Measurements from ENCODE around the gene DNAJC6.
"Not testable (repeated sequence)": the region's sequence is repeated elsewhere in the genome, so short reads cannot be mapped to it uniquely, and the experiment has no call there.

Gene DNAJC6

GRCh38 chr1:65435987-65436386, 126.6 kb downstream of the DNAJC6 start:
- DNase-seq, result no peak

GRCh38 chr1:65437616-65438015, 128.3 kb downstream of the DNAJC6 start:
- no peak for DNase-seq

- no peak for DNase-seq
These were observed 131.1 kb downstream of the DNAJC6 start for GRCh38 chr1:65440322-65440900.

- no peak for DNase-seq
These were observed 131.6 kb downstream of the DNAJC6 start for GRCh38 chr1:65440915-65441314.

- DNase-seq, result no peak
These were observed 132.1 kb downstream of the DNAJC6 start for GRCh38 chr1:65441464-65441863.

- DNase-seq, result no peak
These were observed 133.1 kb downstream of the DNAJC6 start for GRCh38 chr1:65442442-65442841.

GRCh38 chr1:65443647-65444046, 134.3 kb downstream of the DNAJC6 start:
- no peak for DNase-seq

GRCh38 chr1:65444128-65444640, 134.8 kb downstream of the DNAJC6 start:
- DNase-seq, result no peak

GRCh38 chr1:65445837-65446236, 136.5 kb downstream of the DNAJC6 start:
- no peak for DNase-seq

- DNase-seq, result no peak
These were observed 140.0 kb downstream of the DNAJC6 start for GRCh38 chr1:65449214-65449823.

GRCh38 chr1:65455678-65456077, 146.3 kb downstream of the DNAJC6 start:
- DNase-seq, result not testable (repeated sequence)

- no peak for DNase-seq
These were observed 147.1 kb downstream of the DNAJC6 start for GRCh38 chr1:65456481-65456880.

- DNase-seq, result no peak
These were observed 148.5 kb downstream of the DNAJC6 start for GRCh38 chr1:65457868-65458267.

- DNase-seq, result no peak
These were observed 149.5 kb downstream of the DNAJC6 start for GRCh38 chr1:65458730-65459396.

GRCh38 chr1:65459397-65459768, 150.0 kb downstream of the DNAJC6 start:
- DNase-seq, result peak in 1 of 2 donors; percentile 29

Data from bone marrow (tissue), 2 donors.